Osteoblast (primary cell): Measurements from ENCODE around the gene FHIT. TPM values are rescaled to one million over a fixed set of nuclear protein-coding genes. Genes with fewer than 3 reads are reported as not detected.

ENCODE experiments used
- DNase-seq: peaks from one replicate; pipeline ENCODE4 v3.0.0; 2011; ENCODE audit warnings: low spot score, mixed read lengths; ENCODE audit not compliant: insufficient read length; ENCODE audit errors: missing footprints
- H2AFZ ChIP-seq: 2 replicates; pipeline ENCODE4 v1.6.0; 2011; ENCODE audit warnings: mild to moderate bottlenecking, low read length
- H3K27ac ChIP-seq: 2 replicates; pipeline ENCODE4 v1.5.1; 2011; ENCODE audit warnings: mild to moderate bottlenecking, low read depth, low read length, moderate library complexity
- H3K27me3 ChIP-seq: 2 replicates; pipeline ENCODE4 v1.6.0; 2012; ENCODE audit warnings: mild to moderate bottlenecking, control low read depth, inconsistent platforms, low read length, moderate library complexity; ENCODE audit not compliant: insufficient read depth
- H3K36me3 ChIP-seq: 2 replicates; pipeline ENCODE4 v1.5.1; 2011; ENCODE audit warnings: mild to moderate bottlenecking, low read length, control low read depth, moderate library complexity; ENCODE audit not compliant: insufficient read depth
- H3K4me1 ChIP-seq: 2 replicates; pipeline ENCODE4 v1.5.1; 2011; ENCODE audit warnings: mild to moderate bottlenecking, low read length, control low read depth, moderate library complexity; ENCODE audit not compliant: insufficient read depth
- H3K4me2 ChIP-seq: 2 replicates; pipeline ENCODE4 v1.6.0; 2011; ENCODE audit warnings: mild to moderate bottlenecking, low read length; ENCODE audit not compliant: insufficient read depth
- H3K4me3 ChIP-seq: fragments of 200-600 bp; sonication (generic); 3 replicates; pipeline ENCODE4 v1.5.1; 2012; ENCODE audit warnings: mild to moderate bottlenecking, low read length, inconsistent platforms; ENCODE audit not compliant: insufficient read depth
- H3K79me2 ChIP-seq: 2 replicates; pipeline ENCODE4 v1.6.0; 2012; ENCODE audit warnings: mild to moderate bottlenecking, low read length, control low read depth, inconsistent platforms; ENCODE audit not compliant: insufficient read depth
- H3K9me3 ChIP-seq: 2 replicates; pipeline ENCODE4 v1.5.1; 2011; ENCODE audit warnings: low read depth, low read length, control low read depth
- H4K20me1 ChIP-seq: 2 replicates; pipeline ENCODE4 v1.6.0; 2012; ENCODE audit warnings: mild to moderate bottlenecking, low read length, control low read depth; ENCODE audit not compliant: insufficient read depth
- total RNA-seq: library from RNA; depleted of rRNA; stranded (reverse); fragments of >200 nt; gene quantifications from 2 replicates; pipeline ENCODE4 v1.2.3, GENCODE V29; 2012
- TF ChIP-seq, protein P1 (sequence below): IDR thresholded peaks from 2 replicates; pipeline ENCODE4 v1.5.1; 2011; ENCODE audit warnings: mild to moderate bottlenecking, low read depth, low read length, moderate library complexity; ENCODE audit errors: extremely low read depth

Gene FHIT
- total RNA-seq, 1 donor = 3.3 TPM

DNA sequence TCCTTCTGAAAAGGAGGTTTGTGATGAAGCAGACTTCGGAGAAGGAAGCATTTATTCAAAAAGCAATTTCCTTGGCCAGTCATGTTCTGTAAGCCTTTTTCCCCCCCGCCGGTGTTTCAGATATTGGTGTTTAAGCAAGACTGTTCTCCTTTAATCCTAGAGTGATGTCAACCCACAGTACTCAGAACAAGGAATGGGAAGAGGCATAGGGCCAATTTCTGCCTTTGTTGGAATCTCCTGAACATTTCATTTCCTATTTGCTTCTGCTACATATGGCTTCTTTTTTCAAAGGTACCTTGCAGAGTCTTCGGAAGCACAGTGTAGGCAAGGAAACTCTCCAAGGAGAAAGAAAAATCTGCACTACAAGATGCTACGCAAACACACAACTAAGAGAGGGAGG lies 1488.3 kb downstream of the FHIT start:
- Histone ChIP-seq H2AFZ (peak overlapping the region; percentile 33), H3K4me3 (no peak overlapping the region), H3K27ac (no peak overlapping the region), H3K4me2 (no peak overlapping the region), H4K20me1 (no peaks in the 10 kb centered on the region), H3K79me2 (no peaks in the 10 kb centered on the region), H3K27me3 (no peaks in the 10 kb centered on the region), H3K9me3 (no peaks in the 10 kb centered on the region), H3K36me3 (no peaks in the 10 kb centered on the region), H3K4me1 (peaks cover 26% of the 10 kb centered on the region)
- TF ChIP-seq, protein P1, sequence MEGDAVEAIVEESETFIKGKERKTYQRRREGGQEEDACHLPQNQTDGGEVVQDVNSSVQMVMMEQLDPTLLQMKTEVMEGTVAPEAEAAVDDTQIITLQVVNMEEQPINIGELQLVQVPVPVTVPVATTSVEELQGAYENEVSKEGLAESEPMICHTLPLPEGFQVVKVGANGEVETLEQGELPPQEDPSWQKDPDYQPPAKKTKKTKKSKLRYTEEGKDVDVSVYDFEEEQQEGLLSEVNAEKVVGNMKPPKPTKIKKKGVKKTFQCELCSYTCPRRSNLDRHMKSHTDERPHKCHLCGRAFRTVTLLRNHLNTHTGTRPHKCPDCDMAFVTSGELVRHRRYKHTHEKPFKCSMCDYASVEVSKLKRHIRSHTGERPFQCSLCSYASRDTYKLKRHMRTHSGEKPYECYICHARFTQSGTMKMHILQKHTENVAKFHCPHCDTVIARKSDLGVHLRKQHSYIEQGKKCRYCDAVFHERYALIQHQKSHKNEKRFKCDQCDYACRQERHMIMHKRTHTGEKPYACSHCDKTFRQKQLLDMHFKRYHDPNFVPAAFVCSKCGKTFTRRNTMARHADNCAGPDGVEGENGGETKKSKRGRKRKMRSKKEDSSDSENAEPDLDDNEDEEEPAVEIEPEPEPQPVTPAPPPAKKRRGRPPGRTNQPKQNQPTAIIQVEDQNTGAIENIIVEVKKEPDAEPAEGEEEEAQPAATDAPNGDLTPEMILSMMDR = no peak
- DNase-seq = no peak

DNA sequence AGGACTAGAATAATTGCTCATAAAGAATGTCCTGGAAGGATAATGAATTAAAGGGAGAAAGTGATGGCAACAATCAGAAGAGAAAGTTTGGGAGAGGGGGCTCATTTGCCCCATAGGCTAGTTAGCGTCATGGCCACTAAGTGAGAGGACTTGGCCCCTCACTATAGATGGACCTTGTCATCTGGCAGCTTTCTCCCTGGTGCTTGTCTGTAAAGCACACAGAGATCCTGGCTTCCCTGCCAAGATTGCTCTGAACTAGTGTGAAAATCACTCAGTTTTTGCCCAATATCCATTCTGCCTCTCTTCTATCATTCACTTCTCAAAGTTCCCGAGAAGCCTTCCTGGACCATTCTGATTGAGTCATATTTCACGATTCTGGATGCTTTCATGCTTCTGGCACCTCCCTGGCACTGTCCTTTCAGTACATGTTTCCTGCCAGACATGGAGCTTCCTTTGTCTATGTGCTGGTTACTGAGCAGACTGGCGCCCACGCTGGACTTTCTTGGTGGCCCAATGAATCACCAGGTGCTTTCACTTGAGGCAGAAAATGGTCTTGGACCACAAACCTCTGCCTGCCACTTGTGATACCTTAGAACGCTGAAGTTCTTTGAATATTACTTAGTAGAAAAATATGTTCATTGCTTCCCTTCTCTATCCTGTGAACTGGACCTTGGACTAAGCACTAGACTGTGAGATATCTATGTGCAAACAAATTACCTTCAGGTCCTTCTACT lies 1491.8 kb downstream of the FHIT start:
- TF ChIP-seq, protein P1 = no peak
- Histone ChIP-seq H3K27me3 (no peaks in the 10 kb centered on the region), H3K27ac (no peak overlapping the region), H3K4me2 (no peak overlapping the region), H3K36me3 (no peaks in the 10 kb centered on the region), H3K4me1 (peaks cover 10% of the 10 kb centered on the region), H3K9me3 (no peaks in the 10 kb centered on the region), H3K4me3 (no peak overlapping the region), H2AFZ (no peak overlapping the region), H4K20me1 (no peaks in the 10 kb centered on the region), H3K79me2 (no peaks in the 10 kb centered on the region)
- no peak for DNase-seq

DNA sequence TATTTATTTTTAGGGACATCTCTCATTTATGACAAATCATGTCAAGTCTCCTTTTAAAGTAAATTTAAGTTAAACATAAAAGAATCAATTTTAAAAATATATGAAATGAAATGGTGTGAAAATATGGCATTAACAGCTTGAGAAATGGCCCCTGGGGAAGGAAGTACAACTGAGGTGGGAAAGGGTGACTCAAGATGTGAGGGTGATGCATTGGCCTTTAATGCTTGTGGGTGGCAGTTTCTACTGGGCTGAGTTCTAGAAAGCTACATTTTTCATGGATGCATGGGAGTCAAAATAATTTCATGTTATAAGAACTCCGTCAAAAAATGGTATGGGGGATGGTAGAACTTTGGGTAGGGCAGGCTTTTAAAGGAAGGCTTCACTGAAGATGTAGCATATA lies 1492.6 kb downstream of the FHIT start:
- Histone ChIP-seq H3K9me3 (no peaks in the 10 kb centered on the region), H3K27ac (no peak overlapping the region), H3K79me2 (no peaks in the 10 kb centered on the region), H3K27me3 (no peaks in the 10 kb centered on the region), H3K4me1 (peaks cover 10% of the 10 kb centered on the region), H4K20me1 (no peaks in the 10 kb centered on the region), H3K4me3 (no peak overlapping the region), H2AFZ (no peak overlapping the region), H3K4me2 (peak overlapping the region; percentile 12), H3K36me3 (no peaks in the 10 kb centered on the region)
- TF ChIP-seq, protein P1 = no peak
- DNase-seq = no peak

DNA sequence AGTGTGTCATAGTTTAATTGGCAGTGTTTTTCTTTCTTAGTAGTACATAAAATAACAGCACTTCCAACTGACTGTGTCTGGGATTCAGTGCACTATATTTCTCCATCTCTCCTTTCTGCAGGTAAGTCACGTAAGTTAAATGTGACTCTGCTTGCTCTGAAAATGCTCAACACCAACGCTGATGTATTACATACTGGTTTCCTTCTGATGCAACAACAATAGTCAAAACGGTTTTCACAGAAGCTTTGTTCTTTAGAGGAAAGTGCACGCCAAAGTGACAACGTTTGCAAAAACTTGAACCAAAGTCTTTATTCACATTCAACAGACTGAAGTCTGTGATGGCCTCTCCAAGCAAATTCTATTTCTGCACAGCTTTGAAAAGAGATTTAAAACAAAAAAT lies 1494.3 kb downstream of the FHIT start:
- Histone ChIP-seq H3K27ac (no peak overlapping the region), H4K20me1 (no peaks in the 10 kb centered on the region), H3K79me2 (no peaks in the 10 kb centered on the region), H3K4me1 (peaks cover 6% of the 10 kb centered on the region), H2AFZ (no peak overlapping the region), H3K9me3 (no peaks in the 10 kb centered on the region), H3K4me2 (no peak overlapping the region), H3K36me3 (no peaks in the 10 kb centered on the region), H3K27me3 (no peaks in the 10 kb centered on the region), H3K4me3 (no peak overlapping the region)
- TF ChIP-seq, protein P1 = no peak
- DNase-seq = no peak
